Measurements from ENCODE around the gene PDCD1. TPM values are rescaled to one million over a fixed set of nuclear protein-coding genes. Genes with fewer than 3 reads are reported as not detected.
A peak's percentile ranks its signal among the peaks of the same experiment; 100 is the strongest.
"Not testable (repeated sequence)": the region's sequence is repeated elsewhere in the genome, so short reads cannot be mapped to it uniquely, and the experiment has no call there.

Gene PDCD1
- total RNA-seq, 1 donor from 2014 or later, result not detected

- Histone ChIP-seq H3K27me3 (peaks cover 9% of the 10 kb centered on the region), H3K4me1 (no peaks in the 10 kb centered on the region)
- no peak for TF ChIP-seq CTCF (IDR thresholded peaks at IDR 0.05)
Measured at GRCh38 chr2:241820625-241821384, 37.9 kb downstream of the PDCD1 start.

DNA sequence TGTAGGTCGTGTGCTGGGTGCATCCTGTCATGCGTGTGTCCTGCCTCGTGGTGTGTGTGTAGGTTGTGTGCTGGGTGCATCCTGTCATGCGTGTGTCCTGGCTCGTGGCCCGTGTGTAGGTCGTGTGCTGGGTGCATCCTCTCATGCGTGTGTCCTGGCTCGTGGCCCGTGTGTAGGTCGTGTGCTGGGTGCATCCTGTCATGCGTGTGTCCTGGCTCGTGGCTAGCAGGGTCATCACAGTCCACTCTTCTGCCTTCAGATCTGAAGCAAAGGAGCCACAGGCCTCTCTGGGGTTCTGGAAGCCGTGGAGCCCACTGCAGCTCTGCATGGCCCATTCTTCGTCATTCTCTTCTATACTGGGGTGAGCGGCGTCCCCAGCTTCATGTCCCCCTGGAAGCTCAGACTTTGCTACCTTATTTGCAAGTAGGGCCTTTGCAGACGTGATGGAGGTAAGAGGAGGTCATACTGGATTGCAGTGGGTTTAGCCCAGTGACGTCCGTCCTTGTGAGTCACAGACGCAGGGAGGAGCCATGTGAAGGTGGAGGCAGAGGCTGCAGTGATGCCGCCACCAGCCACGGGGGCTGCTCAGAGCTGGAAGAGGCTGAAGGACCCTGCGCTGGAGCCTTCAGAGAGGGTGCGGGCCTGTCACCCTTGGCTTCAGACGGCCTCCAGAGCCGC is 38.6 kb downstream of the PDCD1 start:
- H3K27ac ChIP-seq; H3K9me3 ChIP-seq; H3K36me3 ChIP-seq; intact Hi-C loops (cut with DNase I); H3K27me3 ChIP-seq; H3K4me3 ChIP-seq; H3K4me1 ChIP-seq: not testable (repeated sequence)
- peak in 1 of 2 donors; percentile 61 for DNase-seq (ENCODE audit: low spot score in 2 of 2)

More at GRCh38 chr2:241820625-241821384, 37.9 kb downstream of the PDCD1 start:
- DNase-seq (ENCODE audit: low spot score in 2 of 2), result no peak
- Histone ChIP-seq H3K27ac (no peak overlapping the region), H3K9me3 (no peaks in the 10 kb centered on the region), H3K4me3 (no peak overlapping the region), H3K36me3 (no peaks in the 10 kb centered on the region)
- intact Hi-C loops (cut with DNase I), result no loop called here

- Histone ChIP-seq H3K27me3 (peaks cover 9% of the 10 kb centered on the region), H3K4me3 (no peak overlapping the region), H3K9me3 (no peaks in the 10 kb centered on the region), H3K27ac (no peak overlapping the region), H3K4me1 (no peaks in the 10 kb centered on the region), H3K36me3 (no peaks in the 10 kb centered on the region)
- intact Hi-C loops (cut with DNase I), result no loop called here
- TF ChIP-seq CTCF (IDR thresholded peaks at IDR 0.05), result no peak
- DNase-seq (ENCODE audit: low spot score in 2 of 2), result no peak
Measured at GRCh38 chr2:241818943-241819270, 39.8 kb downstream of the PDCD1 start.

- no peak overlapping the region for H3K27ac ChIP-seq
- peak in 1 of 2 donors; percentile 55 for DNase-seq (ENCODE audit: low spot score in 2 of 2)
- H3K36me3 ChIP-seq, result no peaks in the 10 kb centered on the region
- no peak for TF ChIP-seq CTCF (IDR thresholded peaks at IDR 0.05)
- no peak overlapping the region for H3K4me3 ChIP-seq
- peaks cover 9% of the 10 kb centered on the region for H3K27me3 ChIP-seq
- no peaks in the 10 kb centered on the region for H3K9me3 ChIP-seq
- no peaks in the 10 kb centered on the region for H3K4me1 ChIP-seq
- intact Hi-C loops (cut with DNase I), result no loop called here
Measured at GRCh38 chr2:241818229-241818942, 40.3 kb downstream of the PDCD1 start.

DNA sequence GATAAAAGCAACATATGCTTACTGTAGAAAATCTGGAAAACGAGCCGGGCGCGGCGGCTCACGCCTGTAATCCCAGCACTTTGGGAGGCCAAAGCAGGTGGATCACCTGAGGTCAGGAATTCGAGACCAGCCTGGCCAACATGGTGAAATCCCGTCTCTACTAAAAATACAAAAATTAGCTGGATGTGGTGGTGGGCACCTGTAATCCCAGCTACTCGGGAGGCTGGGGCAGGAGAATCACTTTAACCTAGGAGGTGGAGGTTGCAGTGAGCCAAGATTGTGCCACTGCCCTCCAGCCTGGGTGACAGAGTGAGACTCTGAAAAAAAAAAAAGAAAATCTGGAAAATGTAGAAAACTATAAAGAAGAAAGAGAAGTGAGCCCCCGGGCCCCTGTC is 40.9 kb downstream of the PDCD1 start:
- H3K9me3 ChIP-seq; H3K36me3 ChIP-seq; H3K27me3 ChIP-seq; H3K27ac ChIP-seq; H3K4me3 ChIP-seq; intact Hi-C loops (cut with DNase I); H3K4me1 ChIP-seq; DNase-seq (ENCODE audit: low spot score in 2 of 2): not testable (repeated sequence)

DNA sequence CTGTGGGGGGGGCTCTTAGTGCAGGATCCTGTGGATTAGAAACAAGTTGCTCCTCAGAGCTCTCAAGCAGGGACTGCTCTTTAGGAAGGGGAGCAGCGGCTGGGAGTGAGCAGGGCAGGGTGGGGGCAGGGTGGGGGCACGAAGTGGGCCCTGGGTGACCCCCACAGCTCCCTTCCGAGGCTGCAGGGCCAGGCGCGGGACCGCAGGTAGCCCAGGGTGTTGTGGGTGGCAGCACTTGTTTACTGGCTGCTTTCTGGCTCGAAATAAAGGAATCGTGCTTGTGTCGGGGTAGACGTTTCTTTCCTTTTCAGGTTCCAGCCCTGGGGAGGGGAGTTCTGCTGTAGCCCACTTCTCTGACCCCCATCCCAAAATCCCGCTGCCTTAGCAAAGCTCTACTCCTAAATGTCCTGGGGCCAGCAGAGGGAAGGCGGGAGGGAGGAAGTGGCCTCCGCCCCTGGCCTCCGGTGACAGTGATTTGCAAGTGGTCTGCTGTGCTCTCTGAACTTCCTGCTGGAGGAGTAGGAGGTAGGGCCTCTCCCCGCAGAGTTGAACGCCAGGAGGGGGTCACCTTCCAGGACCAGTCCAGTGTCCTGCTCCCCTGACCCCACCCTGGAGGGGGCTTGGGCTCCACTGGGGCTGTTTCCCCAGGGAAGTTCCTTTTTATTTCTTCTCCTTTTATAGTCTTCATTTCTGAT is 41.4 kb downstream of the PDCD1 start:
- no peak overlapping the region for H3K27ac ChIP-seq
- no peaks in the 10 kb centered on the region for H3K9me3 ChIP-seq
- peak in 1 of 2 donors; percentile 62 for DNase-seq (ENCODE audit: low spot score in 2 of 2)
- no peak overlapping the region for H3K4me3 ChIP-seq
- intact Hi-C loops (cut with DNase I), result no loop called here
- H3K36me3 ChIP-seq, result no peaks in the 10 kb centered on the region
- H3K4me1 ChIP-seq, result no peaks in the 10 kb centered on the region
- TF ChIP-seq CTCF (IDR thresholded peaks at IDR 0.05), result no peak
- peaks cover 7% of the 10 kb centered on the region for H3K27me3 ChIP-seq

Measured in ascending aorta (tissue), 2 donors.